DOHH2 (cell line): ENCODE data around the gene NAB1.

Experiments used
- H3F3A ChIP-seq: fragments of 200-600 bp; sonication (generic), shearing (Covaris generic); 2 replicates; pipeline ENCODE4 v1.6.0; 2016; ENCODE audit warnings: antibody characterized with exemption, mild to moderate bottlenecking; ENCODE audit not compliant: control insufficient read depth, insufficient read depth
- H3K27ac ChIP-seq: fragments of 200-600 bp; sonication (generic); 2 replicates; pipeline ENCODE4 v1.5.1; 2014; ENCODE audit warnings: low read depth, mild to moderate bottlenecking, low read length, moderate library complexity
- H3K27me3 ChIP-seq: fragments of 200-600 bp; sonication (generic); 2 replicates; pipeline ENCODE4 v1.6.1; 2014; ENCODE audit warnings: mild to moderate bottlenecking, low read length, mixed read lengths; ENCODE audit not compliant: control insufficient read depth
- H3K36me3 ChIP-seq: fragments of 200-600 bp; sonication (generic); 2 replicates; pipeline ENCODE4 v1.6.1; 2014; ENCODE audit warnings: mild to moderate bottlenecking, low read length, moderate library complexity, mixed read lengths; ENCODE audit not compliant: control insufficient read depth
- H3K4me1 ChIP-seq: fragments of 200-600 bp; sonication (generic); 2 replicates; pipeline ENCODE4 v1.6.1; 2014; ENCODE audit warnings: mild to moderate bottlenecking, low read length, mixed read lengths; ENCODE audit not compliant: control insufficient read depth
- H3K4me2 ChIP-seq: fragments of 200-600 bp; sonication (generic); 2 replicates; pipeline ENCODE4 v1.6.0; 2014; ENCODE audit warnings: mild to moderate bottlenecking, low read length, moderate library complexity
- H3K4me3 ChIP-seq: fragments of 200-600 bp; sonication (generic); 2 replicates; pipeline ENCODE4 v1.5.1; 2014; ENCODE audit warnings: mild to moderate bottlenecking, low read length, mixed read lengths
- H3K79me2 ChIP-seq: fragments of 200-600 bp; sonication (generic); 2 replicates; pipeline ENCODE4 v1.6.1; 2014; ENCODE audit warnings: mild to moderate bottlenecking, low read length, mixed read lengths; ENCODE audit not compliant: control insufficient read depth
- H3K9me2 ChIP-seq: fragments of 200-600 bp; sonication (generic); replicated peaks from 2 replicates; pipeline ENCODE4 v1.6.1; 2014; ENCODE audit warnings: mild to moderate bottlenecking, low read length, mixed read lengths; ENCODE audit not compliant: control insufficient read depth
- H3K9me3 ChIP-seq: fragments of 200-600 bp; sonication (generic); 2 replicates; pipeline ENCODE4 v1.6.1; 2014; ENCODE audit warnings: antibody characterized with exemption, low read length, mixed read lengths; ENCODE audit not compliant: control insufficient read depth, insufficient read depth
- H4K20me1 ChIP-seq: fragments of 200-600 bp; sonication (generic); 2 replicates; pipeline ENCODE4 v1.6.0; 2014; ENCODE audit warnings: low read depth, mild to moderate bottlenecking, antibody characterized with exemption, low read length, moderate library complexity; ENCODE audit not compliant: control insufficient read depth, insufficient read depth
- EZH2phosphoT487 ChIP-seq: fragments of 200-600 bp; sonication (generic); IDR thresholded peaks from 2 replicates; pipeline ENCODE4 v1.6.1; 2017; ENCODE audit warnings: borderline replicate concordance, mild to moderate bottlenecking, antibody characterized with exemption, low read length, moderate library complexity, mixed read lengths
- TF ChIP-seq, protein P1 (sequence below): fragments of 200-600 bp; sonication (generic); IDR thresholded peaks from one replicate; pipeline ENCODE4 v1.5.1; 2014; ENCODE audit warnings: antibody characterized with exemption, mild to moderate bottlenecking, low read depth, low read length; ENCODE audit not compliant: poor library complexity, severe bottlenecking

NAB1 gene

DNA sequence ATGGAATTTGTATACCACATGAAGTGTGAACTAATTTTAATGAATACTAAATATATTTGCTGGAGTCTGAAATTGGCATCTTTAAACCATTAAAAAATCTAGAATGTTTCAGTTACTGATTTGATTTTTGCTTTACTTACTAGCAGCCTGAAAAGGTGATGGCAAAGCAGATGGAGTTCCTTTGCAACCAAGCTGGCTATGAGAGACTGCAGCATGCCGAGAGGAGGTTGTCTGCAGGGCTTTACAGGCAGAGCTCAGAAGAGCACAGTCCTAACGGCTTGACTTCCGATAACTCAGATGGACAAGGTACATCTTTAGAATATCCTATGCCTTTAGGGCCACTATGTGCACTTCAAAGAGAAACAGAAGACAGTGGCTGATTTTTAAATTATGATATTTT lies 36.5 kb downstream of the NAB1 start:
- Histone ChIP-seq H3F3A (no peaks in the 10 kb centered on the region), H3K4me2 (no peak overlapping the region), H3K27me3 (no peaks in the 10 kb centered on the region), H3K4me3 (no peak overlapping the region), H3K4me1 (no peaks in the 10 kb centered on the region), H3K79me2 (no peaks in the 10 kb centered on the region; the same call in 1 of the 2 replicates), H3K36me3 (peaks cover 68% of the 10 kb centered on the region), H3K9me2 (no peaks in the 10 kb centered on the region), H4K20me1 (no peaks in the 10 kb centered on the region), H3K27ac (no peak overlapping the region), H3K9me3 (no peaks in the 10 kb centered on the region)
- TF ChIP-seq EZH2phosphoT487, result no peak
- TF ChIP-seq, protein P1, sequence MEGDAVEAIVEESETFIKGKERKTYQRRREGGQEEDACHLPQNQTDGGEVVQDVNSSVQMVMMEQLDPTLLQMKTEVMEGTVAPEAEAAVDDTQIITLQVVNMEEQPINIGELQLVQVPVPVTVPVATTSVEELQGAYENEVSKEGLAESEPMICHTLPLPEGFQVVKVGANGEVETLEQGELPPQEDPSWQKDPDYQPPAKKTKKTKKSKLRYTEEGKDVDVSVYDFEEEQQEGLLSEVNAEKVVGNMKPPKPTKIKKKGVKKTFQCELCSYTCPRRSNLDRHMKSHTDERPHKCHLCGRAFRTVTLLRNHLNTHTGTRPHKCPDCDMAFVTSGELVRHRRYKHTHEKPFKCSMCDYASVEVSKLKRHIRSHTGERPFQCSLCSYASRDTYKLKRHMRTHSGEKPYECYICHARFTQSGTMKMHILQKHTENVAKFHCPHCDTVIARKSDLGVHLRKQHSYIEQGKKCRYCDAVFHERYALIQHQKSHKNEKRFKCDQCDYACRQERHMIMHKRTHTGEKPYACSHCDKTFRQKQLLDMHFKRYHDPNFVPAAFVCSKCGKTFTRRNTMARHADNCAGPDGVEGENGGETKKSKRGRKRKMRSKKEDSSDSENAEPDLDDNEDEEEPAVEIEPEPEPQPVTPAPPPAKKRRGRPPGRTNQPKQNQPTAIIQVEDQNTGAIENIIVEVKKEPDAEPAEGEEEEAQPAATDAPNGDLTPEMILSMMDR, result no peak

DNA sequence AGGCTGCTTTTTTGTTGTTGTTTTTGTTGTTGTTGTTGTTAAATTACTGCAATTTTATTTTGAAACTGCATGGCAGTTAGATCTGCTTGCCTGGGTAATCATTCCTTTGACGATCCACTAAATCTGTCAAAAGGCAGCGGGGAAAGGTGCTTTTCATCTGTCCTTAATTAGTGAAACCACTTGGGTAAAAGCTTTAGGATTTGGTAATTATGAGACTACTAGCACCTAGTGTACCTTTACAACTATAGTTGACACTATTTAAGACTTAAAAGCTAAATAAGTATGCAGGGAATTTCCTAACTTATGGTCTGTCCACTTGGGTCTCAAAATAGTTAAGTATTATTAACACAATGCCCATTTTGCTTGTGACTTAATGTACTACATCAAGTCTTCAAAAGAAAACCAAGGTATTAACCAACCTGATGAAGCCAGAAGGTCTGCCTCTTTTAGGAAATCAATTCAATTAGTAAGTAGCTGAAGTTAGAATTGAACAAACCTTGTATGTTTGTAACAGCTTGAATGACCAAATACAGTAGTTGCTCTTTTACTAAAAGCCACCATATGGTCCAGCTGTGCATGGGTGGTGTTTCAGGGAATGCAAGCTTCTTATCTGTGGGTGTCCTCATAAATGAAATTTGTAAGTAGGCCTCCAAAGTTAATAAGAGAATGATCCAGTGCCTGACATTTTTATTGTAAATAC lies 44.8 kb downstream of the NAB1 start:
- TF ChIP-seq, protein P1, result no peak
- no peak for TF ChIP-seq EZH2phosphoT487
- no peaks in the 10 kb centered on the region for H3K79me2 ChIP-seq
- H3K36me3 ChIP-seq, result peaks cover 31% of the 10 kb centered on the region
- no peaks in the 10 kb centered on the region for H3K9me2 ChIP-seq
- H4K20me1 ChIP-seq, result no peaks in the 10 kb centered on the region
- H3K9me3 ChIP-seq, result no peaks in the 10 kb centered on the region
- H3K4me3 ChIP-seq, result no peak overlapping the region
- H3K4me1 ChIP-seq, result no peaks in the 10 kb centered on the region
- H3K27ac ChIP-seq, result no peak overlapping the region
- H3K27me3 ChIP-seq, result no peaks in the 10 kb centered on the region
- H3K4me2 ChIP-seq, result no peak overlapping the region
- H3F3A ChIP-seq, result peaks cover 4% of the 10 kb centered on the region; the same call in 1 of the 2 replicates

DNA sequence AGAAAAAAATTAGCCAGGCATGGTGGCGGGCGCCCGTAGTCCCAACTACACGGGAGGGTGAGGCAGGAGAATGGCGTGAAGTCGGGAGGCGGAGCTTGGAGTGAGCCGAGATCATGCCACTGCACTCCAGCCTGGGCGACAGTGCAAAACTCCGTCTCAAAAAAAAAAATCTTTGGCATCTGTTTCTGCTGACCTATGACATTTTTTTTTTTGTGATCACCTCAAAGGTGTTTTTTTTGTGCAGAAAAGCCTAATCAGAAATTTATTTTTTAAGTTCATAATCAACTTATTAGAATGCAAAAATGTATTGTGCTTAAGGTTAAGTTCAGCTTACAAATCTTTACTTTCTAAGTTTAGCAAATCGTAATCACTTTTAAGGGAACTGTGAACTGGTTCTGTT lies 45.6 kb downstream of the NAB1 start:
- Histone ChIP-seq H3K27ac (no peak overlapping the region), H3K9me2 (no peaks in the 10 kb centered on the region), H3K27me3 (no peaks in the 10 kb centered on the region), H3F3A (peaks cover 4% of the 10 kb centered on the region; the same call in 1 of the 2 replicates), H3K36me3 (peaks cover 26% of the 10 kb centered on the region), H3K4me1 (no peaks in the 10 kb centered on the region), H4K20me1 (no peaks in the 10 kb centered on the region), H3K79me2 (no peaks in the 10 kb centered on the region), H3K4me2 (no peak overlapping the region), H3K4me3 (no peak overlapping the region), H3K9me3 (no peaks in the 10 kb centered on the region)
- TF ChIP-seq, protein P1, result no peak
- no peak for TF ChIP-seq EZH2phosphoT487
